PC-3 (cell line): ENCODE measurements around the gene PROSER2.

Experiments used
- CTCF ChIP-seq: fragments of 300-600 bp; sonication (generic); conservative IDR thresholded peaks from 2 replicates; pipeline ENCODE4 v1.5.1; 2017; ENCODE audit warnings: antibody characterized with exemption, low read depth, mild to moderate bottlenecking, low read length
- EZH2 ChIP-seq: fragments of 300-600 bp; sonication (generic); IDR thresholded peaks from one replicate; pipeline ENCODE4 v1.6.1; 2017; ENCODE audit warnings: antibody characterized with exemption, mild to moderate bottlenecking, low read length; ENCODE audit not compliant: unreplicated experiment
- EZH2phosphoT487 ChIP-seq: fragments of 300-600 bp; sonication (generic); IDR thresholded peaks from 2 replicates; pipeline ENCODE4 v1.6.1; 2018; ENCODE audit warnings: mild to moderate bottlenecking, antibody characterized with exemption, low read length, borderline replicate concordance

- TF ChIP-seq EZH2, result no peak
- TF ChIP-seq CTCF, result no peak
- no peak for TF ChIP-seq EZH2phosphoT487
These were observed 72.4 kb downstream of the PROSER2 start for GRCh38 chr10:11895598-11895997.
